HEK293T (cell line): Measurements from ENCODE around the gene DHCR7.

Experiments
- CTCF ChIA-PET: fragments of 350-600 bp; formaldehyde crosslinking; extraction: SDS; loops from one replicate; lab custom pipeline; 2021; ENCODE audit warnings: antibody characterized with exemption, inconsistent platforms; lab: Yijun Ruan, JAX
- POLR2A ChIA-PET: fragments of 350-600 bp; formaldehyde crosslinking; extraction: SDS; loops from one replicate; lab custom pipeline; 2020; ENCODE audit warnings: antibody characterized with exemption, inconsistent platforms; lab: Yijun Ruan, JAX
- DNase-seq: peaks from one replicate; pipeline ENCODE4 v3.0.0; 2012; ENCODE audit warnings: mixed read lengths; ENCODE audit errors: extremely low spot score
- ARNT ChIP-seq: fragments of 450-650 bp; IDR thresholded peaks from 2 replicates; pipeline ENCODE4 v1.6.1; 2017; ENCODE audit warnings: mild to moderate bottlenecking
- BHLHE40 ChIP-seq: fragments of 450-650 bp; IDR thresholded peaks from 2 replicates; pipeline ENCODE4 v1.6.1; 2016; ENCODE audit warnings: mild to moderate bottlenecking, moderate library complexity, borderline replicate concordance
- CTBP1 ChIP-seq: fragments of 450-650 bp; IDR thresholded peaks from 2 replicates; pipeline ENCODE4 v1.6.1; 2016; ENCODE audit warnings: borderline replicate concordance
- ELF4 ChIP-seq: fragments of 450-650 bp; IDR thresholded peaks from 2 replicates; pipeline ENCODE4 v1.6.1; 2017; ENCODE audit warnings: antibody characterized with exemption
- FOXA1 ChIP-seq: fragments of 450-650 bp; IDR thresholded peaks from 2 replicates; pipeline ENCODE4 v1.6.1; 2016; ENCODE audit warnings: mild to moderate bottlenecking
- FOXK2 ChIP-seq: fragments of 450-650 bp; IDR thresholded peaks from 2 replicates; pipeline ENCODE4 v1.6.1; 2016; ENCODE audit warnings: mild to moderate bottlenecking
- FOXM1 ChIP-seq: fragments of 450-650 bp; IDR thresholded peaks from 2 replicates; pipeline ENCODE4 v1.6.1; 2017; ENCODE audit warnings: mild to moderate bottlenecking, borderline replicate concordance
- HDGF ChIP-seq: fragments of 450-650 bp; IDR thresholded peaks from 2 replicates; pipeline ENCODE4 v1.6.1; 2017; ENCODE audit warnings: antibody characterized with exemption, borderline replicate concordance
- L3MBTL2 ChIP-seq: fragments of 450-650 bp; conservative IDR thresholded peaks from 2 replicates; pipeline ENCODE4 v1.6.1; 2016; ENCODE audit warnings: mild to moderate bottlenecking
- LEF1 ChIP-seq: fragments of 450-650 bp; IDR thresholded peaks from 2 replicates; pipeline ENCODE4 v1.6.1; 2017; ENCODE audit warnings: mild to moderate bottlenecking, borderline replicate concordance
- NFRKB ChIP-seq: fragments of 450-650 bp; IDR thresholded peaks from 2 replicates; pipeline ENCODE4 v1.6.1; 2016; ENCODE audit warnings: mild to moderate bottlenecking, moderate library complexity
- PKNOX1 ChIP-seq: fragments of 450-650 bp; IDR thresholded peaks from 2 replicates; pipeline ENCODE4 v1.6.1; 2016
- SP1 ChIP-seq: fragments of 450-650 bp; IDR thresholded peaks from 2 replicates; pipeline ENCODE4 v1.6.1; 2017
- SUZ12 ChIP-seq: fragments of 450-650 bp; IDR thresholded peaks from 2 replicates; pipeline ENCODE4 v1.6.1; 2016; ENCODE audit warnings: mild to moderate bottlenecking
- TARDBP ChIP-seq: fragments of 450-650 bp; IDR thresholded peaks from 2 replicates; pipeline ENCODE4 v1.6.1; 2016
- ZNF384 ChIP-seq: fragments of 450-650 bp; IDR thresholded peaks from 2 replicates; pipeline ENCODE4 v1.6.1; 2016

The DHCR7 gene

GRCh38 chr11:71414645-71415044, 33.5 kb downstream of the DHCR7 start:
- TF ChIP-seq NFRKB: no peak
- no peak for TF ChIP-seq FOXA1
- no peak for TF ChIP-seq SP1
- TF ChIP-seq TARDBP: no peak
- TF ChIP-seq BHLHE40: no peak
- no peak for TF ChIP-seq SUZ12
- TF ChIP-seq HDGF: no peak
- no peak for TF ChIP-seq FOXM1
- TF ChIP-seq LEF1: no peak
- TF ChIP-seq FOXK2: no peak
- no peak for TF ChIP-seq ZNF384
- no peak for TF ChIP-seq CTBP1
- no peak for TF ChIP-seq L3MBTL2
- TF ChIP-seq ARNT: no peak
- TF ChIP-seq ELF4: no peak

GRCh38 chr11:71410363-71410966, 37.7 kb downstream of the DHCR7 start:
- TF ChIP-seq L3MBTL2: no peak
- no peak for TF ChIP-seq HDGF
- no peak for TF ChIP-seq TARDBP
- no peak for TF ChIP-seq NFRKB
- TF ChIP-seq ELF4: no peak
- no peak for TF ChIP-seq FOXA1
- no peak for TF ChIP-seq CTBP1
- no peak for TF ChIP-seq LEF1
- DNase-seq: no peak
- ChIA-PET POLR2A (no interaction called here), CTCF (no interaction called here)

More at GRCh38 chr11:71414645-71415044, 33.5 kb downstream of the DHCR7 start:
- CTCF ChIA-PET: no interaction called here
- POLR2A ChIA-PET: no interaction called here
- DNase-seq: no peak

GRCh38 chr11:71408826-71409225, 39.4 kb downstream of the DHCR7 start:
- ChIA-PET POLR2A (no interaction called here), CTCF (no interaction called here)
- TF ChIP-seq ZNF384 (no peak), NFRKB (no peak), ELF4 (no peak), TARDBP (no peak), PKNOX1 (no peak), SP1 (no peak), CTBP1 (no peak), FOXM1 (no peak), FOXA1 (no peak), LEF1 (no peak), BHLHE40 (no peak), ARNT (no peak), FOXK2 (no peak), HDGF (no peak), SUZ12 (no peak), L3MBTL2 (no peak)
- no peak for DNase-seq

GRCh38 chr11:71407356-71407755, 40.8 kb downstream of the DHCR7 start:
- ChIA-PET POLR2A (no interaction called here), CTCF (no interaction called here)
- no peak for DNase-seq
- no peak for TF ChIP-seq LEF1
- TF ChIP-seq PKNOX1: no peak
- no peak for TF ChIP-seq FOXM1
- no peak for TF ChIP-seq SP1

GRCh38 chr11:71406681-71407080, 41.5 kb downstream of the DHCR7 start:
- ChIA-PET CTCF (no interaction called here), POLR2A (no interaction called here)
- TF ChIP-seq FOXM1 (no peak), TARDBP (no peak), PKNOX1 (no peak), L3MBTL2 (no peak), BHLHE40 (no peak), ELF4 (no peak), HDGF (no peak), FOXA1 (no peak), NFRKB (no peak), LEF1 (no peak), ARNT (no peak), SUZ12 (no peak), CTBP1 (no peak), ZNF384 (no peak), SP1 (no peak), FOXK2 (no peak)
- no peak for DNase-seq

- ChIA-PET POLR2A (no interaction called here), CTCF (no interaction called here)
- no peak for DNase-seq
- no peak for TF ChIP-seq NFRKB
- TF ChIP-seq PKNOX1: no peak
- TF ChIP-seq BHLHE40: no peak
- no peak for TF ChIP-seq LEF1
- no peak for TF ChIP-seq TARDBP
- TF ChIP-seq ZNF384: no peak
- no peak for TF ChIP-seq ELF4
- TF ChIP-seq SP1: no peak
- TF ChIP-seq CTBP1: no peak
Measured at GRCh38 chr11:71404209-71404608, 44.0 kb downstream of the DHCR7 start.
